GM03348 (cell line): Measurements from ENCODE around the gene CFAP99.

Experiments used
- DNase-seq: peaks from one replicate; pipeline ENCODE4 v3.0.0; 2012; ENCODE audit warnings: low spot score

Gene CFAP99

GRCh38 chr4:2503809-2504208 is 85.1 kb downstream of the CFAP99 start:
- no peak for DNase-seq

GRCh38 chr4:2507259-2507658 is 88.5 kb downstream of the CFAP99 start:
- DNase-seq = no peak

DNA sequence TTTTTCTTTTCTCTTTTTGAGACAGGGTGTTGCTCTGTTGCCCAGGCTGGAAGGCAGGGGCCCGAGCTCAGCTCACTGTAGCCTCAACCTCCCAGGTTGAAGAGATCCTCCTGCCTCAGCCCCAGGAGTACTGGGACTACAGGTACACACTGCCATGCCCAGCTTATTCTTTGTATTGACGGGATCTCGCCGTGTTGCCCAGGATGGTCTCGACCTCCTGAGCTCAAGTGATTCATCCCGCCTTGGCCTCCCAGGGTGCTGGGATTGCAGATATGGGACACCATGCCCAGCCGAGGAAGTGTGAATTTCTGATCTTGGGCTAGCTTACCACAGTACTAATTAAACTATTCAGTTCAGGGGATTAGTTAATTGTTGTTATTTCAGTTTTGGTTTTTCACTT is 89.1 kb downstream of the CFAP99 start:
- DNase-seq = no peak

GRCh38 chr4:2510351-2511259 is 91.8 kb downstream of the CFAP99 start:
- no peak for DNase-seq

DNA sequence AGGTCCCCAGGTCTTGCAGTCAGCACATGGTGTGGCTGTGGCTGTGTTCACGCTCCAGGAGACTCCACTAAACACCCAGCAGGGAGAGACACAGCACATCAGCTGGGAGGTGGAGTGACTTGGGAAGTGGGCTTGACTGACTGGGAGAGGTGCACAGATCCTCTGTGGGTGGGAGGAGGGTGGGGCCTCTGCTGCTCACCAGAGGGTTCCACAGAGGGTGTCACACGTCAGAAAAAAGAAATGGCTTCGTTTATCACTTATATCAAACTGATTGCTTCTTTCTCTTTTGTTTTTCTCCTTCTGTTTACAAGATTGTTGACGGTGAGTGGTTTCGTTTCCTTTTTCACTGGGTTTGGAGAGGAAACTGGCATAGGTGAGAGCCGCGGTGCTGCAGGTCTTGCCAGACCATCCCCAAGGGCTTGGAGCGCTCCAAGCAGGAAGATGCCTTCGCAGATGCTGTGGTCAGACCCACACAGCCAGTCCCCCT is 92.9 kb downstream of the CFAP99 start:
- DNase-seq = no peak
